CD14-positive monocyte (primary cell): ENCODE results near the gene TTC23. TPM values are rescaled to one million over a fixed set of nuclear protein-coding genes. Genes with fewer than 3 reads are reported as not detected.

Source experiments
- DNase-seq, 3 donors: peaks; one replicate each; pipeline ENCODE4 v3.0.0-alpha.2; 2011 to 2022
- H2AFZ ChIP-seq: 2 replicates; pipeline ENCODE4 v1.6.0; 2012; ENCODE audit warnings: mild to moderate bottlenecking, low read depth, low read length, inconsistent platforms; ENCODE audit not compliant: insufficient read depth, poor library complexity, severe bottlenecking
- H3K27ac ChIP-seq, 2 donors: 1 replicate in 1 of 2; 2 replicates in 1 of 2; pipeline ENCODE4 v1.5.1; 2012 to 2013; ENCODE audit warnings: low read length in 2 of 2, control low read depth in 1 of 2, inconsistent platforms in 1 of 2, low read depth in 1 of 2, mild to moderate bottlenecking in 1 of 2
- H3K27me3 ChIP-seq, 2 donors: one replicate each; pipeline versions ENCODE4 v1.6.0 to v1.6.1; 2011 to 2013; ENCODE audit warnings: low read length in 2 of 2; ENCODE audit not compliant: control insufficient read depth in 2 of 2, insufficient read depth in 2 of 2
- H3K36me3 ChIP-seq, 2 donors: replicated peaks in 1 of 2; 1 replicate in 1 of 2; 2 replicates in 1 of 2; pipeline versions ENCODE4 v1.5.1 to v1.6.1; 2012 to 2013; ENCODE audit warnings: low read length in 2 of 2, control low read depth in 1 of 2, inconsistent platforms in 1 of 2, mild to moderate bottlenecking in 1 of 2; ENCODE audit not compliant: insufficient read depth in 2 of 2, control insufficient read depth in 1 of 2
- H3K4me1 ChIP-seq, 2 donors: 1 replicate in 1 of 2; 2 replicates in 1 of 2; pipeline versions ENCODE4 v1.5.1 to v1.6.1; 2012 to 2013; ENCODE audit warnings: low read length in 2 of 2, control low read depth in 1 of 2, inconsistent platforms in 1 of 2, mild to moderate bottlenecking in 1 of 2, moderate library complexity in 1 of 2; ENCODE audit not compliant: insufficient read depth in 2 of 2, control insufficient read depth in 1 of 2
- H3K4me2 ChIP-seq: replicated peaks from 2 replicates; pipeline ENCODE3; 2012; ENCODE audit warnings: low read length, moderate library complexity, mild to moderate bottlenecking; ENCODE audit not compliant: poor library complexity, severe bottlenecking; ENCODE audit errors: extremely low read depth
- H3K4me3 ChIP-seq, 3 experiments: fragments of 200-600 bp in 1 of 3; sonication (generic) in 1 of 3; replicated peaks in 1 of 3; 1 replicate in 2 of 3; 2 replicates in 1 of 3; pipeline ENCODE4 v1.5.1; 2011 to 2013; ENCODE audit warnings: low read length in 3 of 3, mild to moderate bottlenecking in 3 of 3, control low read depth in 2 of 3, low read depth in 2 of 3, inconsistent platforms in 1 of 3, moderate library complexity in 1 of 3
- H3K79me2 ChIP-seq: 2 replicates; pipeline ENCODE4 v1.6.0; 2012; ENCODE audit warnings: mild to moderate bottlenecking, control low read depth, inconsistent platforms, low read length, moderate library complexity; ENCODE audit not compliant: insufficient read depth
- H3K9ac ChIP-seq: 2 replicates; pipeline ENCODE4 v1.6.0; 2017; ENCODE audit warnings: low read length, mild to moderate bottlenecking; ENCODE audit not compliant: insufficient read depth, poor library complexity, severe bottlenecking
- H3K9me3 ChIP-seq, 2 donors: replicated peaks in 1 of 2; 1 replicate in 1 of 2; 2 replicates in 1 of 2; pipeline versions ENCODE4 v1.5.1 to v1.6.1; 2012 to 2013; ENCODE audit warnings: low read length in 2 of 2, control low read depth in 1 of 2; ENCODE audit not compliant: control insufficient read depth in 1 of 2, insufficient read depth in 1 of 2
- H4K20me1 ChIP-seq: 2 replicates; pipeline ENCODE4 v1.6.0; 2012; ENCODE audit warnings: mild to moderate bottlenecking, low read length, control low read depth, moderate library complexity; ENCODE audit not compliant: insufficient read depth
- H3K27ac Mint-ChIP-seq, 7 donors: one replicate each; pipeline ENCODE4 v1.8.0; 2020; ENCODE audit warnings: mild to moderate bottlenecking in 7 of 7, mixed read lengths in 7 of 7, moderate library complexity in 6 of 7, inconsistent platforms in 2 of 7
- H3K27me3 Mint-ChIP-seq, 3 donors: one replicate each; pipeline ENCODE4 v1.8.0; 2021 to 2022; ENCODE audit warnings: low read depth in 3 of 3, mild to moderate bottlenecking in 3 of 3, mixed read lengths in 3 of 3, moderate library complexity in 3 of 3, inconsistent platforms in 1 of 3
- H3K36me3 Mint-ChIP-seq, 2 donors: one replicate each; pipeline ENCODE4 v1.8.0; 2020; ENCODE audit warnings: mixed read lengths in 2 of 2, inconsistent platforms in 1 of 2, mild to moderate bottlenecking in 1 of 2
- H3K4me1 Mint-ChIP-seq: one replicate; pipeline ENCODE4 v1.8.0; 2020; ENCODE audit warnings: mild to moderate bottlenecking, mixed read lengths
- H3K4me3 Mint-ChIP-seq, 2 donors: one replicate each; pipeline ENCODE4 v1.8.0; 2020; ENCODE audit warnings: mild to moderate bottlenecking in 2 of 2, mixed read lengths in 2 of 2, moderate library complexity in 1 of 2
- H3K9me3 Mint-ChIP-seq, 7 donors: one replicate each; pipeline ENCODE4 v1.8.0; 2020 to 2022; ENCODE audit warnings: mixed read lengths in 7 of 7, mild to moderate bottlenecking in 6 of 7, moderate library complexity in 6 of 7, inconsistent platforms in 2 of 7
- CTCF ChIP-seq: fragments of 200-600 bp; IDR thresholded peaks from one replicate; pipeline ENCODE4 v1.8.0; 2022; ENCODE audit warnings: antibody characterized with exemption, mild to moderate bottlenecking
- WGBS: methylation state at CpG from one replicate; pipeline ENCODE4 v1.1.5; 2013; ENCODE audit warnings: missing lambda C conversion rate; ENCODE audit not compliant: insufficient coverage; 5-methylcytosine and 5-hydroxymethylcytosine counted together
- intact Hi-C, 2 donors: fragments of 100-400 bp; cut with micrococcal nuclease; formaldehyde crosslinking; loops; one replicate each; pipeline versions ENCODE4 v1.15.0 to v1.15.1; 2023
- polyA plus RNA-seq, 3 donors: library from polyadenylated mRNA; depleted of rRNA in 1 of 3; unstranded in 2 of 3; stranded (reverse) in 1 of 3; fragments of 300-500 nt in 2 of 3; fragments of >200 nt in 1 of 3; fragmentation: Illumina TruSeq in 2 of 3; gene quantifications; 1 replicate in 2 of 3; 2 replicates in 1 of 3; pipeline ENCODE4 v1.2.3, GENCODE V29; 2012 to 2021

Gene TTC23
- polyA plus RNA-seq, 3 donors, result 0.51 to 0.55 TPM; not detected in 1

DNA sequence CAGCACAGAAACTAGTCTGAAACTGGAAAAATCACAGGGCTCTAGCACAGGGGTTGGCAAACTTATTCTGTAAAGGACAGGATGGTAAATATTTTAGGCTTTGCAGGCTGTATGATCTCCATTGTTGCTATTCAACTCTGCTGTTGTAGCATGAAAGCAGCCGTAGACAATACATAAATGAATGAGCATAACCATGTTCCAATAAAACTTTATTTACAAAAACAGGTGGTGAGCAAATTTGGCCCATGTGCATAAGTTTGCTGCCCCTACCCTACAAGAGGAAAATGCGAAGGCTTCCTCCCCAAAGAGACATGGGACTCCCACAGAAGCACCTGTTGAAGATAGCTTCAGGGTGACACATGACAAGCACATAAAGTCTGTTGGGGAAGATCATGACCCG, 85.3 kb downstream of the TTC23 start:
- no peaks in the 10 kb centered on the region for H3K9me3 ChIP-seq
- H3K27me3 ChIP-seq, result no peaks in the 10 kb centered on the region
- H2AFZ ChIP-seq, result no peak overlapping the region
- no peaks in the 10 kb centered on the region for H3K36me3 ChIP-seq
- no peak overlapping the region for H3K9ac ChIP-seq
- H3K4me2 ChIP-seq, result no peak overlapping the region
- H3K4me1 ChIP-seq, result no peaks in the 10 kb centered on the region
- DNase-seq, result no peak
- 80% methylated on average over 1 of the region's 3 CpGs for WGBS
- H3K27me3 Mint-ChIP-seq, result peaks cover 0 to 5% (median 2%) of the 10 kb centered on the region in 3 donors
- no peaks in the 10 kb centered on the region for H3K9me3 Mint-ChIP-seq
- peaks cover 2 to 3% of the 10 kb centered on the region in 2 donors for H3K36me3 Mint-ChIP-seq
- intact Hi-C loops, result no loop called here
- peaks cover 1% of the 10 kb centered on the region for H3K4me1 Mint-ChIP-seq
- H4K20me1 ChIP-seq, result no peaks in the 10 kb centered on the region
- H3K79me2 ChIP-seq, result no peaks in the 10 kb centered on the region
- H3K4me3 ChIP-seq, result no peak overlapping the region
- H3K4me3 Mint-ChIP-seq, result no peak overlapping the region
- H3K27ac Mint-ChIP-seq, result no peak overlapping the region
- no peak overlapping the region for H3K27ac ChIP-seq
- no peak for TF ChIP-seq CTCF

DNA sequence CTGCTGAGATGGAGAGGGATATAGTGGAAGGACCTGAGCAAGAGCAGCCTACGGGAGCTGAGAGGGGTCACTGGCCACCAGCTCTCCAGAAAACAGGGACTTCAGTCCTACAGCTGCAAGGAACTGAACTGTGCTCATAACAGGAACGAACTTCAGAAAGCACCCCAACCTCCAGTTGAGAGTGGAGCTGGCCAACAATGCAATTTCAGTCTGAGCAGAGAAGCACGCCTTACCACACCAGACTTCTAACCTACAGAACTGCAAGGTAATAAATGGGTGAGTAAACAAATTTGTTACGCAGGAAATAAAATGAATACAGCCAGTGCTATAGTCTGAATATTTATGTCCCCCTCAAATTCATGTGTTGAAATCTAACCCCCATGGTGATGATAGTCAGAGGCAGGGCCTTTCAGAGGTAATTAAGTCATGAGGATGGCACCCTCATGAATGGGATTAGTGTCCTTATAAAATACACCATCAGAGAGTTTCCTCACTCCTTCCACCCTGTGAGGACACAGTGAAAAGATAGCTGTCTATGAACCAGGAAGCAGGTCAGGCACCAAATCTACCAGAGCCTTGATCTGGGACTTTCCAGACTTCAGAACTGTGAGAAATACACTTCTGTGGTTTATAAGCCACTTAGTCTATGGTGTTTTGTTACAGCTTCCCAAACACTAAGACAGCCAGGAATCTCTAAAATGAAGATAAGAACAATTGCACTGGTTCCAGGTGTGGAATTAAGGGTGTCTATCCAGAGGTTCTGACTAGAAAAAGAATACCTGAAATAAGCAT, 85.9 kb downstream of the TTC23 start:
- no peaks in the 10 kb centered on the region for H3K36me3 ChIP-seq

More for the DNA sequence above, 85.9 kb downstream of the TTC23 start:
- no peaks in the 10 kb centered on the region for H3K9me3 ChIP-seq
- H3K27ac Mint-ChIP-seq, result no peak overlapping the region
- H3K4me2 ChIP-seq, result no peak overlapping the region
- H3K4me3 Mint-ChIP-seq, result no peak overlapping the region
- no peaks in the 10 kb centered on the region for H3K27me3 ChIP-seq
- H3K4me1 Mint-ChIP-seq, result no peaks in the 10 kb centered on the region
- no peak for TF ChIP-seq CTCF
- H2AFZ ChIP-seq, result no peak overlapping the region
- DNase-seq, result no peak
- H3K27ac ChIP-seq, result no peak overlapping the region
- peaks cover 2 to 5% of the 10 kb centered on the region in 2 donors for H3K36me3 Mint-ChIP-seq
- no peaks in the 10 kb centered on the region for H4K20me1 ChIP-seq
- no peaks in the 10 kb centered on the region for H3K4me1 ChIP-seq
- WGBS, result 80% methylated on average over 1 of the region's 4 CpGs
- intact Hi-C loops, result no loop called here
- peaks cover 0 to 5% (median 2%) of the 10 kb centered on the region in 3 donors for H3K27me3 Mint-ChIP-seq
- no peaks in the 10 kb centered on the region for H3K9me3 Mint-ChIP-seq
- H3K4me3 ChIP-seq, result no peak overlapping the region
- H3K9ac ChIP-seq, result no peak overlapping the region
- H3K79me2 ChIP-seq, result no peaks in the 10 kb centered on the region
